Ovary (tissue), 9 donors: ENCODE data around the gene CAPZB. TPM values are rescaled to one million over a fixed set of nuclear protein-coding genes. Genes with fewer than 3 reads are reported as not detected.

ENCODE experiments used
- DNase-seq, 5 donors: peaks; one replicate each; pipeline ENCODE4 v3.0.0-alpha.2; 2019 to 2020
- H3K27ac ChIP-seq, 2 donors: fragments of 200-600 bp; one replicate each; pipeline versions ENCODE4 v1.5.1 to v1.8.0; 2019 to 2022
- H3K27me3 ChIP-seq: fragments of 200-600 bp; one replicate; pipeline ENCODE4 v1.8.0; 2022
- H3K36me3 ChIP-seq: fragments of 200-600 bp; sonication (generic); one replicate; pipeline ENCODE4 v1.5.1; 2019
- H3K4me1 ChIP-seq: one replicate; pipeline ENCODE4 v1.8.1; 2013; ENCODE audit warnings: mild to moderate bottlenecking, moderate library complexity; ENCODE audit not compliant: insufficient read depth
- H3K4me3 ChIP-seq: fragments of 200-600 bp; sonication (generic); one replicate; pipeline ENCODE4 v1.5.1; 2017
- H3K9me3 ChIP-seq, 2 donors: fragments of 200-600 bp in 1 of 2; sonication (generic) in 1 of 2; one replicate each; pipeline versions ENCODE4 v1.5.1 to v1.8.1; 2013 to 2019; ENCODE audit warnings: mild to moderate bottlenecking in 1 of 2, moderate library complexity in 1 of 2
- CTCF ChIP-seq, 3 donors: fragments of 450-650 bp in 2 of 3; fragments of 200-600 bp in 1 of 3; IDR thresholded peaks; one replicate each; pipeline versions ENCODE4 v1.5.1 to v1.8.0; 2016 to 2022; ENCODE audit warnings: antibody characterized with exemption in 3 of 3, mild to moderate bottlenecking in 1 of 3
- EP300 ChIP-seq: sonication (generic); formaldehyde crosslinking; IDR thresholded peaks from one replicate; pipeline ENCODE4 v1.6.1; 2017; ENCODE audit warnings: antibody characterized with exemption
- POLR2A ChIP-seq: fragments of 450-650 bp; IDR thresholded peaks from one replicate; pipeline ENCODE4 v1.6.1; 2017; ENCODE audit warnings: antibody characterized with exemption, mild to moderate bottlenecking, moderate library complexity
- WGBS, 3 donors: extraction: QIAGEN DNeasy Blood & Tissue Kit in 1 of 3; methylation state at CpG; one replicate each; pipeline versions ENCODE4 v1.1.5 to v1.1.7; 2013 to 2017; 5-methylcytosine and 5-hydroxymethylcytosine counted together
- intact Hi-C, 4 donors: fragments of 100-400 bp; cut with DNase I; formaldehyde crosslinking; loops; one replicate each; pipeline versions ENCODE4 v1.11.0 to v1.15.1; 2022 to 2023
- polyA plus RNA-seq, 2 donors: library from polyadenylated mRNA; stranded (reverse); fragments of 200-250 nt in 1 of 2; fragments of 350-450 nt in 1 of 2; fragmentation: Illumina TruSeq in 1 of 2; extraction: RNeasy Lipid Tissue Mini Kit (QIAGEN cat#74804) in 1 of 2; gene quantifications; one replicate each; pipeline ENCODE4 v1.2.3, GENCODE V29; 2013 to 2014
- total RNA-seq, 7 donors: library from RNA; depleted of rRNA in 2 of 7; stranded (reverse); fragments of >200 nt in 2 of 7; fragmentation: NEBNext Ultra II Directional in 3 of 7; extraction: Animal tissue kit (Norgen Biotek cat#: 25700) in 3 of 7; gene quantifications; one replicate each; pipeline versions ENCODE4 v1.1.0 to v1.2.4, GENCODE V29; 2016 to 2023
- donor health status: DM: no; HTN: no; CAD: no; lungs with moderate emphysema.
- donor health status: DM: no; HTN: no; CAD: no.
- donor health status: Bipolar disorder and iron deficiency.
- donor health status: DM: yes; HTN: yes; CAD: no.
- donor health status: DM: no; HTN: no; CAD: no.
- donor health status: DM: yes; HTN: yes; CAD: no.

The CAPZB gene
- total and polyA plus RNA-seq, 9 donors: 85.0 to 391 (median 258) TPM

- H3K27me3 ChIP-seq: no peaks in the 10 kb centered on the region
- DNase-seq: no peak
- no peaks in the 10 kb centered on the region for H3K9me3 ChIP-seq
- intact Hi-C loops: no loop called here
- peaks cover 10% of the 10 kb centered on the region for H3K4me1 ChIP-seq
- no peaks in the 10 kb centered on the region for H3K36me3 ChIP-seq
- H3K27ac ChIP-seq: no peak overlapping the region
- H3K4me3 ChIP-seq: no peak overlapping the region
- TF ChIP-seq POLR2A (no peak), EP300 (no peak), CTCF (IDR thresholded peaks at IDR 0.05) (no peak)
- 86 to 88% (median 87%) methylated on average over 16 of the region's 16 CpGs for WGBS, 3 donors
These were observed 115.8 kb downstream of the CAPZB start for GRCh38 chr1:19369396-19370090.

GRCh38 chr1:19368964-19369363 lies 116.4 kb downstream of the CAPZB start:
- WGBS, 3 donors: 82 to 89% (median 82%) methylated on average over 5 of the region's 5 CpGs
- H3K27me3 ChIP-seq: no peaks in the 10 kb centered on the region
- peaks cover 10% of the 10 kb centered on the region for H3K4me1 ChIP-seq
- no peak for DNase-seq
- no peak overlapping the region for H3K4me3 ChIP-seq
- no peaks in the 10 kb centered on the region for H3K9me3 ChIP-seq
- no peaks in the 10 kb centered on the region for H3K36me3 ChIP-seq
- TF ChIP-seq EP300: no peak
- no peak for TF ChIP-seq CTCF (IDR thresholded peaks at IDR 0.05)
- TF ChIP-seq POLR2A: no peak
- intact Hi-C loops: no loop called here
- no peak overlapping the region for H3K27ac ChIP-seq

- no peak for DNase-seq
- TF ChIP-seq POLR2A (no peak), CTCF (IDR thresholded peaks at IDR 0.05) (no peak), EP300 (no peak)
These were observed 117.3 kb downstream of the CAPZB start for GRCh38 chr1:19368050-19368449.

GRCh38 chr1:19367584-19368041 lies 117.7 kb downstream of the CAPZB start:
- Histone ChIP-seq H3K4me3 (no peak overlapping the region), H3K9me3 (no peaks in the 10 kb centered on the region), H3K36me3 (no peaks in the 10 kb centered on the region), H3K27ac (no peak overlapping the region), H3K4me1 (peaks cover 7% of the 10 kb centered on the region), H3K27me3 (no peaks in the 10 kb centered on the region)
- DNase-seq: no peak
- 84 to 88% (median 88%) methylated on average over 13 of the region's 13 CpGs for whole genome bisulfite sequencing, 3 donors
- intact Hi-C loops: no loop called here
- TF ChIP-seq EP300 (no peak), CTCF (IDR thresholded peaks at IDR 0.05) (no peak), POLR2A (no peak)

More at GRCh38 chr1:19368050-19368449, 117.3 kb downstream of the CAPZB start:
- WGBS, 3 donors: 83 to 93% (median 87%) methylated on average over 5 of the region's 5 CpGs
- intact Hi-C loops: no loop called here
- Histone ChIP-seq H3K4me3 (no peak overlapping the region), H3K4me1 (peaks cover 8% of the 10 kb centered on the region), H3K27ac (no peak overlapping the region), H3K9me3 (no peaks in the 10 kb centered on the region), H3K27me3 (no peaks in the 10 kb centered on the region), H3K36me3 (no peaks in the 10 kb centered on the region)
